HCT116 (cell line): ENCODE data around the gene BPIFB3.

ENCODE experiments used
- CTCF ChIP-seq, 3 experiments: fragments of 200-600 bp in 1 of 3; sonication (generic) in 1 of 3; IDR thresholded peaks in 2 of 3; conservative IDR thresholded peaks in 1 of 3; 2 replicates each; pipeline ENCODE4 v1.5.1; 2012 to 2017; ENCODE audit warnings: low read depth in 2 of 3, low read length in 2 of 3, antibody characterized with exemption in 1 of 3, borderline replicate concordance in 1 of 3, control low read depth in 1 of 3, mild to moderate bottlenecking in 1 of 3, mixed read lengths in 1 of 3, mixed run types in 1 of 3, moderate library complexity in 1 of 3; ENCODE audit not compliant: insufficient read depth in 1 of 3
- POLR2A ChIP-seq: IDR thresholded peaks from 2 replicates; pipeline ENCODE4 v1.7.0; 2011; ENCODE audit warnings: borderline replicate concordance; ENCODE audit not compliant: insufficient read depth, insufficient read length; ENCODE audit errors: extremely low read depth
- POLR2AphosphoS5 ChIP-seq: IDR thresholded peaks from 2 replicates; pipeline ENCODE4 v1.6.1; 2011; ENCODE audit warnings: mild to moderate bottlenecking, low read depth, low read length, moderate library complexity
- RAD21 ChIP-seq: IDR thresholded peaks from 2 replicates; pipeline ENCODE4 v1.6.1; 2012; ENCODE audit warnings: low read depth, mild to moderate bottlenecking
- SRF ChIP-seq: IDR thresholded peaks from 2 replicates; pipeline ENCODE4 v1.6.1; 2012; ENCODE audit warnings: low read depth
- TF ChIP-seq, protein P1 (sequence below): IDR thresholded peaks from 2 replicates; pipeline ENCODE4 v1.6.1; 2012; ENCODE audit warnings: low read depth

GRCh38 chr20:33042430-33042829 lies 11.3 kb upstream of the BPIFB3 start:
- TF ChIP-seq POLR2AphosphoS5, result no peak
- no peak for TF ChIP-seq CTCF (IDR thresholded peaks at IDR 0.05 in 2 of 3, conservative IDR thresholded peaks at IDR 0.05 in 1 of 3; ENCODE audit: borderline replicate concordance in 1 of 3, insufficient read depth in 1 of 3, low read depth in 2 of 3, low read length in 2 of 3)
- no peak for TF ChIP-seq RAD21
- no peak for TF ChIP-seq SRF
- TF ChIP-seq, protein P1, sequence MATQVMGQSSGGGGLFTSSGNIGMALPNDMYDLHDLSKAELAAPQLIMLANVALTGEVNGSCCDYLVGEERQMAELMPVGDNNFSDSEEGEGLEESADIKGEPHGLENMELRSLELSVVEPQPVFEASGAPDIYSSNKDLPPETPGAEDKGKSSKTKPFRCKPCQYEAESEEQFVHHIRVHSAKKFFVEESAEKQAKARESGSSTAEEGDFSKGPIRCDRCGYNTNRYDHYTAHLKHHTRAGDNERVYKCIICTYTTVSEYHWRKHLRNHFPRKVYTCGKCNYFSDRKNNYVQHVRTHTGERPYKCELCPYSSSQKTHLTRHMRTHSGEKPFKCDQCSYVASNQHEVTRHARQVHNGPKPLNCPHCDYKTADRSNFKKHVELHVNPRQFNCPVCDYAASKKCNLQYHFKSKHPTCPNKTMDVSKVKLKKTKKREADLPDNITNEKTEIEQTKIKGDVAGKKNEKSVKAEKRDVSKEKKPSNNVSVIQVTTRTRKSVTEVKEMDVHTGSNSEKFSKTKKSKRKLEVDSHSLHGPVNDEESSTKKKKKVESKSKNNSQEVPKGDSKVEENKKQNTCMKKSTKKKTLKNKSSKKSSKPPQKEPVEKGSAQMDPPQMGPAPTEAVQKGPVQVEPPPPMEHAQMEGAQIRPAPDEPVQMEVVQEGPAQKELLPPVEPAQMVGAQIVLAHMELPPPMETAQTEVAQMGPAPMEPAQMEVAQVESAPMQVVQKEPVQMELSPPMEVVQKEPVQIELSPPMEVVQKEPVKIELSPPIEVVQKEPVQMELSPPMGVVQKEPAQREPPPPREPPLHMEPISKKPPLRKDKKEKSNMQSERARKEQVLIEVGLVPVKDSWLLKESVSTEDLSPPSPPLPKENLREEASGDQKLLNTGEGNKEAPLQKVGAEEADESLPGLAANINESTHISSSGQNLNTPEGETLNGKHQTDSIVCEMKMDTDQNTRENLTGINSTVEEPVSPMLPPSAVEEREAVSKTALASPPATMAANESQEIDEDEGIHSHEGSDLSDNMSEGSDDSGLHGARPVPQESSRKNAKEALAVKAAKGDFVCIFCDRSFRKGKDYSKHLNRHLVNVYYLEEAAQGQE, result no peak
- no peak for TF ChIP-seq POLR2A
